Ectodermal cell (in vitro differentiated cells): ENCODE data around the gene SCUBE3.

ENCODE experiments used
- H3K27ac ChIP-seq: 2 replicates; pipeline ENCODE4 v1.7.0; 2013; ENCODE audit warnings: mild to moderate bottlenecking, low read depth, low read length; ENCODE audit not compliant: insufficient read depth, poor library complexity, severe bottlenecking
- H3K27me3 ChIP-seq: 2 replicates; pipeline ENCODE4 v1.7.0; 2013; ENCODE audit warnings: mild to moderate bottlenecking, low read length; ENCODE audit not compliant: insufficient read depth, control insufficient read depth, poor library complexity, severe bottlenecking
- H3K36me3 ChIP-seq: one replicate; pipeline ENCODE4 v1.7.0; 2013; ENCODE audit warnings: low read length; ENCODE audit not compliant: control insufficient read depth, insufficient read depth
- H3K4me1 ChIP-seq: one replicate; pipeline ENCODE4 v1.7.0; 2013; ENCODE audit warnings: low read length; ENCODE audit not compliant: control insufficient read depth, insufficient read depth
- H3K4me3 ChIP-seq: 2 replicates; pipeline ENCODE4 v1.7.0; 2013; ENCODE audit warnings: low read depth, low read length, control low read depth; ENCODE audit not compliant: insufficient read depth
- H3K9me3 ChIP-seq: 2 replicates; pipeline ENCODE4 v1.7.0; 2013; ENCODE audit warnings: mild to moderate bottlenecking, low read length, moderate library complexity; ENCODE audit not compliant: control insufficient read depth
- WGBS, 2 experiments: methylation state at CpG; one replicate each; pipeline ENCODE4 v1.1.7; 2013; ENCODE audit warnings: missing lambda C conversion rate in 2 of 2; 5-methylcytosine and 5-hydroxymethylcytosine counted together

SCUBE3 gene

DNA sequence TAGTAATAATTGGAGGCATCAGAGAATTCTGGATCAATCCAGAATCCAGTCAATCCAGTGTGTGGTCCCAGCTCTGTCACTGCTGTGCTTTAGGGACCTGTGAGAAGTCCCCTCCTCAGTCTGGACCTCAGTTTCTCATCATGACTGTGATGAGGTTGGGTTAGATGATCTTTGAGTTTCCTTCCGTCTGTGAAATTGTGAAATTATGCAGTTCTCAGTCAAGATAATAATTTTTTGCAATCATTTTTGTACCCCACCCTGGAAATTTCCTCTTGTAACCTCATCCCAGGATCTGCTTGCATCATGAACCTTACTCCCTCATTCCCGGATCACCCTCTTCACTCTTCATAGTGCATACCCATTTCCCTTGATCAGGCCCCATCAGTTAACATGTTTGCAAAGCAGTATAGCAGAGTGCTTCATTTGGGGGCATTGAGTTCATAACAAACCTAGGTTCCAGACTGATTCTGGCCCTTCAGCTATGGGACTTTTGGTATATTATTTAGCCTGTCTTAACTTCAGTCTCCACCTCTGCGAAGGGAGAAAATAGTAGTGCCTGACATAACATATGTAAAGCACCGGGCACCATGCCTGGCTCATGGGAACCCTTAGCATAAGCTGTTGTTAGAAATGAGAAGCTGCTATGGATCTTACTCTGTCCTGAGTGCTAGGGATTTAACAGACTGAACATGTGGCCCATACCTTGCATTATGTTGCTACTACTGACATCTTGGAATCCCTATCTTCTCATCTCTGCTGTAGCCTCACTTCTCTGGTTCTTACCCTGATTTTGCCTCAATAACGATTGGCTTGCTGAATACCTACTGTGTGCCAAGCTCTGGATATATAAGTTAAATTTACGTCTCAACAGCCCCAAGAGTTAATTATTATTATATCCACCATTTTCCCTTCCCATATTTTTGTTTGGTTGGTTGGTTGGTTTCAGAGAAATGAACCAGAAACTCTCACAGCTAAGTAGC lies 47.1 kb downstream of the SCUBE3 start:
- Histone ChIP-seq H3K4me1 (peaks cover 14% of the 10 kb centered on the region), H3K27ac (no peak overlapping the region), H3K36me3 (no peaks in the 10 kb centered on the region), H3K9me3 (no peaks in the 10 kb centered on the region), H3K27me3 (no peaks in the 10 kb centered on the region), H3K4me3 (peak overlapping the region; percentile 55)
- 94% methylated on average over 5 of the region's 6 CpGs for WGBS, 2 experiments

GRCh38 chr6:35262596-35262995 lies 48.8 kb downstream of the SCUBE3 start:
- Histone ChIP-seq H3K27ac (no peak overlapping the region), H3K9me3 (no peaks in the 10 kb centered on the region), H3K27me3 (no peaks in the 10 kb centered on the region), H3K36me3 (no peaks in the 10 kb centered on the region), H3K4me3 (no peak overlapping the region), H3K4me1 (peaks cover 14% of the 10 kb centered on the region)
- 86 to 89% methylated on average over 1 of the region's 2 CpGs for WGBS, 2 experiments

DNA sequence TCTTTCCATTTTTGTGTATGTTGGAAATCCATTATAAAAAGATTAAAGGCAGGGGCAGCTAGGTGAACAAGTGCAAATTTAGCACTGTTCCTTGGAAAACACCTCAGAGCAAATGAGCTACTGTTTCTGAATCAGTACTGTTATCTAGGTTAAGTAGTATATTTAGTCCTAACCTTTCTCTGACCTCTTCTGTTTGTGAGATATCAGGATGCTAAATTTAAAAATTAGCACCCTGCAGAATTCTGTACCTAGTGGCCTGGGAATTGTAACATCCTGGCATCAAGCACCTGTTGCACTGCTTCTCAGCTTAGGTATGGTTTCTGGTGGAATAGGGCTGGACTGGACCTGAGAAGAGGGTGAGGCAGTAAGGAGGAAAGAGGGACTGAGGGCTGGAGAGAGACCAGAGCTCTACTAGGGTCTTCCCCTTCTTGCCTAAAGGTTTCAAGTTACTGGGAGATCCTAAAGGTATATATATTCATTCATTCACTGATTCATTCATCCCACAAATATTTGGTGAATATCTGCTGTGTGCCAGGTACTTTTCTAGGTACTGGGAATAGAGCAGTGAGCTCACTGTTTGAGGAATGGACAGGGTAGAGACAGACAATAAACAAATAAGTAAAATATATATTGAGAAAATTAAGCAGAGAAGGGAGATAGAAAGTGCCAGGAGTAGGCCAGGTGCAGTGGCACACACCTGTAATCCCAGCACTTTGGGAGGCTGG lies 51.0 kb downstream of the SCUBE3 start:
- Histone ChIP-seq H3K4me1 (peaks cover 9% of the 10 kb centered on the region), H3K27me3 (no peaks in the 10 kb centered on the region), H3K4me3 (no peak overlapping the region), H3K27ac (no peak overlapping the region), H3K36me3 (no peaks in the 10 kb centered on the region), H3K9me3 (no peaks in the 10 kb centered on the region)

DNA sequence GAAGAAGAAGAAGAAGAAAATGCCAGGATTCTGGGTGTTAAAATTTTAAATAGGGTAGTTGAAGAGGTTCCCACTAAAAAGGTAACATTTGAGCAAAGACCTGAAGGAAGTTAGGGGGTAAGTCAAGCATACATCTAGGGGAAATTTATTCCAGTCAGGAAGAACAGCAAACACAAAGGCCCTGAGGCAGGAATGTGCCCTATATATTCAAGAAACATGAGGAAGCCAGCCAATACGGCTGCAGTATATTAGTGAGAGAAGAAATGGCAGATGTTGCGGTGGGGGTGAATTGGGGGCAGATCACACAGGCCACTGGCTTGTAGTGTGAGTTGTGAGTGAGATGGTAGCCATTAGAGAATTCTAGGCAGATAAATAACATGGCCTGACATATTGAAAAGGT lies 51.8 kb downstream of the SCUBE3 start:
- Histone ChIP-seq H3K36me3 (no peaks in the 10 kb centered on the region), H3K27me3 (no peaks in the 10 kb centered on the region), H3K27ac (no peak overlapping the region), H3K4me3 (no peak overlapping the region), H3K9me3 (no peaks in the 10 kb centered on the region), H3K4me1 (peaks cover 3% of the 10 kb centered on the region)
- 95% methylated on average over 2 of the region's 2 CpGs for WGBS, 2 experiments

DNA sequence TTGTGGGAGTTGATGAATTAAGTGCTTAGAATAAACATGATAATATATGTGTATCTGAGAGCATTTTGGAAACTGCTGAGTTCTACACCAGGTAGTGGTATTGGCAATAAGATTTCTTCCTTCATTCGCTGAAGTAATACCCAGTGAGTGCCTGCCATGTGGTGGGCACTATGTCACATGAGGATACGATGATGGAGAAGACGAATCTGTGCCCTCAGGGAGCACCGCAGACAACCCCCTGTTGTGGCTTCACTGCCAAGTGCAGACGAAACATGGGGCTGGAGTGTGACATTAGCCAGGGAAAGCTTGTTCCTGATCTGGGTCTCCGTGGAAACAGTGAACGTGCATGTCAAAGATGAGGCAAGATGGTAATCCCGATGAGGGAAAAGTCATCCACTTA lies 53.7 kb downstream of the SCUBE3 start:
- Histone ChIP-seq H3K27me3 (no peaks in the 10 kb centered on the region), H3K4me1 (no peaks in the 10 kb centered on the region), H3K4me3 (no peak overlapping the region), H3K27ac (no peak overlapping the region), H3K9me3 (no peaks in the 10 kb centered on the region), H3K36me3 (no peaks in the 10 kb centered on the region)
- WGBS, 2 experiments: 93 to 94% methylated on average over 8 of the region's 8 CpGs

- WGBS, 2 experiments: 81 to 100% methylated on average over 1 of the region's 2 CpGs
- Histone ChIP-seq H3K9me3 (no peaks in the 10 kb centered on the region), H3K27me3 (no peaks in the 10 kb centered on the region), H3K27ac (no peak overlapping the region), H3K4me1 (no peaks in the 10 kb centered on the region), H3K36me3 (no peaks in the 10 kb centered on the region), H3K4me3 (no peak overlapping the region)
Measured at GRCh38 chr6:35267897-35268296, 54.1 kb downstream of the SCUBE3 start.

- no peak overlapping the region for H3K27ac ChIP-seq
- no peak overlapping the region for H3K4me3 ChIP-seq
- no peaks in the 10 kb centered on the region for H3K36me3 ChIP-seq
- H3K4me1 ChIP-seq: no peaks in the 10 kb centered on the region
- H3K27me3 ChIP-seq: no peaks in the 10 kb centered on the region
- H3K9me3 ChIP-seq: no peaks in the 10 kb centered on the region
- WGBS, 2 experiments: 81 to 97% methylated on average over 2 of the region's 2 CpGs
Measured at GRCh38 chr6:35272005-35272404, 58.2 kb downstream of the SCUBE3 start.

DNA sequence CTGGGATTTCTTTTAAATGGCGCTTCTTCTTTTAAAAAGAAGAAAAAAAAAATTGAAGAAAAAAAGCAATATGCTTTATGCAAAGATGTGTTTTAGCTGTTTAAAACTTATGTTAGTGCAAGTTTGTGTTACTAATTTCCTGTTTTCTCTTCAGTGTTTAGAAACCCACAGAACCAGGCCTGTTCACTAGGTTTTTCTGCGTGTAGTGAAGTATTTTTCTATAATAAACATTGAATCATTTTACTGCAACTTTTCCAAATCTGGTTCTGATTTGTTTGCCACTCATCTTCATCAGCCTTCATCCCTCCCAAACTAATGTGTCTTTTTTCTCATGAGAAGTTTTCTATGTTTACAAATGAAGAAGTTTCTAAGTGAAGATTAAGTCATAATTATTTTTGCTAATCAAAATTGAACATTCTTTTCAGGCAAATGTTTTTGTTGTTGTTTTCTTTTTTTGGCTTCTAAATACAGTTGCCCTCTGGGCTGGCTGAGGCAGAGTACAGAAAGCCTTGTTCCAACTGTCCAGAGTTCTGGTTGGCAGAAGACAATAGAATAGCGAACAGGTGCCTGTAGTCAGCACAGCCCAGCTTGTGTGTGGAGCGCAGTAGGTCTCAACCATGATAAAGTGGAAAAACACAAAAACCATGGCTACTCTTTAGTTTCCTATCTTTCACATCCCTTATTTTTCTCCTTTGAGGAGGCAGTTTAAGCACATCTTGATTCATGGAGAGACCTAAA lies 60.2 kb downstream of the SCUBE3 start:
- WGBS, 2 experiments: 90 to 95% methylated on average over 3 to 4 of the region's 4 CpGs
- H3K9me3 ChIP-seq: no peaks in the 10 kb centered on the region
- H3K4me1 ChIP-seq: no peaks in the 10 kb centered on the region
- no peaks in the 10 kb centered on the region for H3K36me3 ChIP-seq
- H3K27ac ChIP-seq: no peak overlapping the region
- H3K27me3 ChIP-seq: no peaks in the 10 kb centered on the region
- no peak overlapping the region for H3K4me3 ChIP-seq

DNA sequence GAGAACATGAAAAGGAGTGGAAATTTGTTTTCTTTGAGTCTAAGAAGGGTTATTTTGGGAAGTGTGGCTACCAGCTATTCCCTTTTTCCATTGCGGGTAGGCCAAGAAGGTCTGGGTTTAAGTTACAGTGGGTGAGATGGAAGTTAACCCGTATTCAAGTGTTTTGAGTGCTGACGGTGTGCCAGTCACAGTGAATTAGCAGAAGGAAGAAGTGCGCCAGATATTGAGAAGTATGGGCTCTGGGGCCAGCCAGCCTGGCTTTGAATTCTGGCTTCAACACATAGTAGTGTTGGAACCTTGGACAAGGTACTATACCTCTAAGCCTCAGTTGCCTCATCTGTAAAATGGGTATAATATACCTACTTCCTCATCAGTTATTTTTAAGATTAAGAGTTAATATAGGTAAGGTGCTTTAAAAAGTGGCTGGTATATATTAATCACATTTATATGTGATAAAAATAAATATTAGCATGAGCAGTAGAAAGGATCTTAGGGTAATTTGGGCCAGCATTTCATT lies 62.0 kb downstream of the SCUBE3 start:
- no peaks in the 10 kb centered on the region for H3K36me3 ChIP-seq
- no peaks in the 10 kb centered on the region for H3K27me3 ChIP-seq
- H3K9me3 ChIP-seq: no peaks in the 10 kb centered on the region
- H3K4me1 ChIP-seq: no peaks in the 10 kb centered on the region
- 94 to 99% methylated on average over 4 of the region's 4 CpGs for WGBS, 2 experiments
- no peak overlapping the region for H3K4me3 ChIP-seq
- no peak overlapping the region for H3K27ac ChIP-seq

DNA sequence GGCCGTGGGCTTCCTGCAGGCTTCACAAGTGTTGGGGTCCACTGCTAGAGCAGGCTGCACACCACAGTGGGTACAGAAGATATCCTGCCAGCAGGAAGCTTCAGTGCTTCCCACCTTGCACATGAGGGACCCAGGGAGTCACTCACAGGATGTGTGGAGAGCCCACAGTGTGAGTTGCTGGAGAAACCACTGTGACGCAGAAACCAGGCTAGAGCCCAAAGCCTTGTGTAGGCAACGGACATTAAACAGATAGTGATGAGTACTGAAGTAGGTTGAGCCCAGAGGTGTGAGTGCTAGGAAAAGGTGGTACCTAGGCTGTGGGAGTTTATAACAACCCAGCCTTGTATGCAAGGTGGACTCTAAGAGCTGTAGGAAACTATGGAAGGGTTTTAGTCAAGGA lies 65.0 kb downstream of the SCUBE3 start:
- no peak overlapping the region for H3K4me3 ChIP-seq
- H3K27ac ChIP-seq: no peak overlapping the region
- H3K4me1 ChIP-seq: no peaks in the 10 kb centered on the region
- H3K36me3 ChIP-seq: no peaks in the 10 kb centered on the region
- no peaks in the 10 kb centered on the region for H3K27me3 ChIP-seq
- WGBS, 2 experiments: 95 to 97% methylated on average over 3 of the region's 3 CpGs
- no peaks in the 10 kb centered on the region for H3K9me3 ChIP-seq
